GM21528 (cell line): ENCODE measurements around the gene B3GALT5.

Experiments used
- ATAC-seq: cut with Tn5 transposase; IDR thresholded peaks from one replicate; pipeline ENCODE4 v1.9.1; 2021; ENCODE audit warnings: mild to moderate bottlenecking, moderate library complexity; ENCODE audit not compliant: unreplicated experiment, low FRiP score

Gene B3GALT5

GRCh38 chr21:39663742-39664492 lies 51.2 kb downstream of the B3GALT5 start:
- ATAC-seq: no peak

GRCh38 chr21:39664586-39664985 lies 51.8 kb downstream of the B3GALT5 start:
- no peak for ATAC-seq

- no peak for ATAC-seq
Measured at GRCh38 chr21:39666026-39666425, 53.3 kb downstream of the B3GALT5 start.

GRCh38 chr21:39666681-39667315 lies 54.1 kb downstream of the B3GALT5 start:
- no peak for ATAC-seq

- ATAC-seq: no peak
Measured at GRCh38 chr21:39667353-39667891, 54.7 kb downstream of the B3GALT5 start.

- ATAC-seq: no peak
Measured at GRCh38 chr21:39668369-39668768, 55.6 kb downstream of the B3GALT5 start.

- no peak for ATAC-seq
Measured at GRCh38 chr21:39669485-39669884, 56.7 kb downstream of the B3GALT5 start.

- ATAC-seq: no peak
Measured at GRCh38 chr21:39669976-39670661, 57.4 kb downstream of the B3GALT5 start.

GRCh38 chr21:39670701-39671100 lies 58.0 kb downstream of the B3GALT5 start:
- no peak for ATAC-seq

- ATAC-seq: no peak
Measured at GRCh38 chr21:39671986-39672385, 59.2 kb downstream of the B3GALT5 start.

GRCh38 chr21:39673163-39673562 lies 60.4 kb downstream of the B3GALT5 start:
- no peak for ATAC-seq

GRCh38 chr21:39673736-39674135 lies 61.0 kb downstream of the B3GALT5 start:
- ATAC-seq: no peak

GRCh38 chr21:39674801-39675200 lies 62.1 kb downstream of the B3GALT5 start:
- no peak for ATAC-seq

GRCh38 chr21:39675590-39675989 lies 62.9 kb downstream of the B3GALT5 start:
- no peak for ATAC-seq

- no peak for ATAC-seq
Measured at GRCh38 chr21:39675993-39676661, 63.4 kb downstream of the B3GALT5 start.

- ATAC-seq: no peak
Measured at GRCh38 chr21:39680216-39680615, 67.5 kb downstream of the B3GALT5 start.

- ATAC-seq: no peak
Measured at GRCh38 chr21:39681257-39681656, 68.5 kb downstream of the B3GALT5 start.

GRCh38 chr21:39681845-39682244 lies 69.1 kb downstream of the B3GALT5 start:
- no peak for ATAC-seq

GRCh38 chr21:39685236-39685635 lies 72.5 kb downstream of the B3GALT5 start:
- no peak for ATAC-seq

- ATAC-seq: no peak
Measured at GRCh38 chr21:39685991-39686390, 73.3 kb downstream of the B3GALT5 start.
